Omental fat pad (tissue), 4 donors: Measurements from ENCODE around the gene SUGP2. TPM values are rescaled to one million over a fixed set of nuclear protein-coding genes. Genes with fewer than 3 reads are reported as not detected.

Experiments
- ATAC-seq: fragments of 150-250 bp; one replicate; pipeline ENCODE4 v1.9.1; 2016; ENCODE audit warnings: mild to moderate bottlenecking, moderate library complexity; ENCODE audit not compliant: low FRiP score
- DNase-seq: peaks from one replicate; pipeline ENCODE4 v3.0.0-alpha.2; 2019; ENCODE audit warnings: low spot score
- CTCF ChIP-seq, 3 donors: fragments of 450-650 bp; IDR thresholded peaks; one replicate each; pipeline ENCODE4 v1.5.1; 2016 to 2017; ENCODE audit warnings: antibody characterized with exemption in 3 of 3, mild to moderate bottlenecking in 3 of 3, moderate library complexity in 2 of 3
- total RNA-seq, 4 donors: library from RNA; depleted of rRNA; stranded (reverse); fragments of >200 nt; gene quantifications; one replicate each; pipeline ENCODE4 v1.1.0, GENCODE V29; 2016

The SUGP2 gene
- 10 to 100 TPM; 30.3 to 54.5 (median 36.3) TPM for total RNA-seq

GRCh38 chr19:19033426-19034203 is at the start of gene SUGP2, which contains the start of gene ARMC6:
Gene SUGP2, minus strand, starts transcription at chr19:19033517. Its CDS starts 2,446 bp downstream, at chr19:19031071.
Gene ARMC6, plus strand, starts transcription at chr19:19033603. Its CDS starts 607 bp downstream, at chr19:19034210.
- DNase-seq (peak; percentile 58), ATAC-seq (peak; percentile 93)
- TF ChIP-seq CTCF (IDR thresholded peaks at IDR 0.05): no peak

- DNase-seq (no peak), ATAC-seq (no peak)
- no peak for TF ChIP-seq CTCF (IDR thresholded peaks at IDR 0.05)
These were observed 48.4 kb upstream of the SUGP2 start for GRCh38 chr19:19081642-19082151.

GRCh38 chr19:19079571-19079970 is 46.3 kb upstream of the SUGP2 start:
- DNase-seq: no peak
- no peak for ATAC-seq
- no peak for TF ChIP-seq CTCF (IDR thresholded peaks at IDR 0.05)

- DNase-seq (no peak), ATAC-seq (no peak)
- no peak for TF ChIP-seq CTCF (IDR thresholded peaks at IDR 0.05)
These were observed 45.5 kb upstream of the SUGP2 start for GRCh38 chr19:19078801-19079200.

- DNase-seq (no peak), ATAC-seq (no peak)
- no peak for TF ChIP-seq CTCF (IDR thresholded peaks at IDR 0.05)
These were observed 43.8 kb upstream of the SUGP2 start for GRCh38 chr19:19077103-19077502.

GRCh38 chr19:19076476-19076875 is 43.2 kb upstream of the SUGP2 start:
- no peak for ATAC-seq
- no peak for TF ChIP-seq CTCF (IDR thresholded peaks at IDR 0.05)
- no peak for DNase-seq

- DNase-seq (no peak), ATAC-seq (no peak)
- no peak for TF ChIP-seq CTCF (IDR thresholded peaks at IDR 0.05)
These were observed 41.8 kb upstream of the SUGP2 start for GRCh38 chr19:19075126-19075525.
